HepG2 (cell line): ENCODE results near the gene DDX31. TPM values are rescaled to one million over a fixed set of nuclear protein-coding genes. Genes with fewer than 3 reads are reported as not detected.

Experiments
- CHD4 ChIP-seq: fragments of 200-600 bp; sonication (generic); IDR thresholded peaks from 2 replicates; pipeline ENCODE4 v1.7.0; 2017; ENCODE audit warnings: mild to moderate bottlenecking, low read length, borderline replicate concordance
- HMG20B ChIP-seq: conservative IDR thresholded peaks from 2 replicates; pipeline ENCODE4 v1.6.1; 2016; ENCODE audit warnings: missing genetic modification reagents, missing compliant biosample characterization
- JUNB ChIP-seq: sonication (generic); formaldehyde crosslinking; IDR thresholded peaks from 2 replicates; pipeline ENCODE4 v1.8.0; 2022; ENCODE audit warnings: missing genetic modification reagents, mild to moderate bottlenecking, borderline replicate concordance
- MEF2D ChIP-seq: sonication (generic); formaldehyde crosslinking; IDR thresholded peaks from 2 replicates; pipeline ENCODE4 v1.5.1; 2020; ENCODE audit warnings: mild to moderate bottlenecking, missing genetic modification reagents
- PPARG ChIP-seq: conservative IDR thresholded peaks from 2 replicates; pipeline ENCODE4 v1.6.1; 2016; ENCODE audit warnings: missing biosample characterization, missing genetic modification reagents
- SATB2 ChIP-seq: sonication (generic); formaldehyde crosslinking; IDR thresholded peaks from 2 replicates; pipeline ENCODE4 v1.5.0; 2020; ENCODE audit warnings: missing genetic modification reagents
- ZNF407 ChIP-seq: sonication (generic); formaldehyde crosslinking; IDR thresholded peaks from one replicate; pipeline ENCODE4 v1.5.1; 2020; ENCODE audit warnings: mild to moderate bottlenecking, missing genetic modification reagents; ENCODE audit errors: not compliant biosample characterization
- ZNF883 ChIP-seq: sonication (generic); formaldehyde crosslinking; IDR thresholded peaks from 2 replicates; pipeline ENCODE4 v1.5.1; 2020; ENCODE audit warnings: mild to moderate bottlenecking, missing genetic modification reagents; ENCODE audit errors: not compliant biosample characterization
- ZSCAN21 ChIP-seq: sonication (generic); formaldehyde crosslinking; IDR thresholded peaks from 2 replicates; pipeline ENCODE4 v1.8.0; 2022; ENCODE audit warnings: mild to moderate bottlenecking, missing genetic modification reagents, moderate library complexity, borderline replicate concordance
- polyA plus RNA-seq, 8 experiments: library from polyadenylated mRNA; depleted of rRNA in 3 of 8; stranded (reverse) in 7 of 8; unstranded in 1 of 8; fragments of >200 nt; fragmentation: Illumina TruSeq in 4 of 8; extraction: Trizol in 4 of 8; gene quantifications; 2 replicates each; pipeline versions ENCODE4 v1.2.1 to v1.2.3, GENCODE V29; 2011 to 2016; ENCODE audit warnings: low read depth in 4 of 8, missing spikeins in 1 of 8, mixed read lengths in 1 of 8; ENCODE audit not compliant: insufficient read depth in 1 of 8
- total RNA-seq, 5 experiments: library from RNA; depleted of rRNA; stranded (reverse); fragments of >200 nt; fragmentation: Illumina TruSeq; extraction: Trizol; gene quantifications; 2 replicates each; pipeline ENCODE4 v1.2.3, GENCODE V29; 2016; ENCODE audit warnings: low read depth in 1 of 5

The DDX31 gene
- total and polyA plus RNA-seq, 2 of the 13 experiments (the other 11 are each of a cell fraction or from before 2014, with no cell fraction given) = 11.4 to 16.3 TPM

GRCh38 chr9:132556714-132557113, 113.1 kb downstream of the DDX31 start (continued):
- TF ChIP-seq ZNF407 (CRISPR knock-in tag) = no peak
- no peak for TF ChIP-seq MEF2D (CRISPR knock-in tag)
- no peak for TF ChIP-seq JUNB (CRISPR knock-in tag)
- no peak for TF ChIP-seq ZNF883 (CRISPR knock-in tag)
- no peak for TF ChIP-seq CHD4
- TF ChIP-seq PPARG (CRISPR knock-in tag) = no peak
- TF ChIP-seq ZSCAN21 (CRISPR knock-in tag) = no peak
- TF ChIP-seq HMG20B = no peak
- no peak for TF ChIP-seq SATB2 (CRISPR knock-in tag)
